IMR-90 (cell line): ENCODE data around the gene HCAR3. TPM values are rescaled to one million over a fixed set of nuclear protein-coding genes. Genes with fewer than 3 reads are reported as not detected.

ENCODE experiments used
- ATAC-seq: fragments of 200-7000 bp; cut with Tn5 transposase; 2 replicates; pipeline ENCODE4 v1.9.1; 2020; ENCODE audit warnings: low read depth, mild to moderate bottlenecking, moderate library complexity
- BruUV-seq: library from RNA; stranded (reverse); fragments of 400-500 nt; replicated peaks from 2 replicates; lab custom pipeline; 2021; lab: Mats Ljungman, UMichigan
- CTCF ChIA-PET: fragments of 300-600 bp; formaldehyde crosslinking; extraction: SDS; loops from one replicate; lab custom pipeline; 2021; ENCODE audit warnings: antibody characterized with exemption; lab: Yijun Ruan, JAX
- POLR2A ChIA-PET: fragments of 300-600 bp; sonication (Branson Sonifier 250); formaldehyde crosslinking; loops from one replicate; lab custom pipeline; 2022; ENCODE audit warnings: antibody characterized with exemption; ENCODE audit not compliant: unreplicated experiment; lab: Charles Lee
- DNase-seq: peaks from one replicate; pipeline ENCODE4 v3.0.0; 2013
- H2AFZ ChIP-seq: replicated peaks from 2 replicates; pipeline ENCODE3; 2013; ENCODE audit warnings: low read length, mild to moderate bottlenecking; ENCODE audit not compliant: poor library complexity
- H2AK5ac ChIP-seq: 2 replicates; pipeline ENCODE4 v1.6.1; 2013; ENCODE audit warnings: low read depth, low read length, inconsistent platforms
- H2AK9ac ChIP-seq: replicated peaks from 2 replicates; pipeline ENCODE3; 2013; ENCODE audit warnings: mild to moderate bottlenecking, low read depth, low read length, moderate library complexity; ENCODE audit not compliant: poor library complexity
- H2BK120ac ChIP-seq: 2 replicates; pipeline ENCODE4 v1.6.1; 2013; ENCODE audit warnings: low read depth, low read length, inconsistent platforms
- H2BK15ac ChIP-seq: 3 replicates; pipeline ENCODE4 v1.6.1; 2013; ENCODE audit warnings: low read depth, low read length, inconsistent platforms
- H2BK20ac ChIP-seq: 2 replicates; pipeline ENCODE4 v1.6.1; 2013; ENCODE audit warnings: low read depth, mild to moderate bottlenecking, inconsistent platforms, low read length, moderate library complexity
- H2BK5ac ChIP-seq: 2 replicates; pipeline ENCODE4 v1.6.1; 2013; ENCODE audit warnings: mild to moderate bottlenecking, low read depth, low read length, inconsistent platforms; ENCODE audit not compliant: poor library complexity, severe bottlenecking
- H3K14ac ChIP-seq: replicated peaks from 2 replicates; pipeline ENCODE4 v1.6.1; 2013; ENCODE audit warnings: low read depth, low read length, inconsistent platforms
- H3K18ac ChIP-seq: 2 replicates; pipeline ENCODE4 v1.6.1; 2013; ENCODE audit warnings: low read depth, low read length, control low read depth
- H3K23ac ChIP-seq: 2 replicates; pipeline ENCODE4 v1.6.1; 2013; ENCODE audit warnings: low read depth, low read length, inconsistent platforms
- H3K27ac ChIP-seq: 2 replicates; pipeline ENCODE4 v1.5.1; 2013; ENCODE audit warnings: mild to moderate bottlenecking, control low read depth, low read length; ENCODE audit not compliant: insufficient read depth
- H3K27me3 ChIP-seq: 2 replicates; pipeline ENCODE4 v1.6.1; 2013; ENCODE audit warnings: low read length; ENCODE audit not compliant: control insufficient read depth, insufficient read depth
- H3K36me3 ChIP-seq: 2 replicates; pipeline ENCODE4 v1.6.1; 2013; ENCODE audit warnings: low read length, mixed read lengths; ENCODE audit not compliant: control insufficient read depth, insufficient read depth
- H3K4ac ChIP-seq: 2 replicates; pipeline ENCODE4 v1.6.1; 2013; ENCODE audit warnings: low read depth, low read length, inconsistent platforms
- H3K4me1 ChIP-seq: 2 replicates; pipeline ENCODE4 v1.6.1; 2013; ENCODE audit warnings: low read length, mixed read lengths; ENCODE audit not compliant: control insufficient read depth, insufficient read depth
- H3K4me2 ChIP-seq: 2 replicates; pipeline ENCODE4 v1.6.1; 2013; ENCODE audit warnings: low read depth, mild to moderate bottlenecking, control low read depth, low read length, moderate library complexity
- H3K4me3 ChIP-seq: 2 replicates; pipeline ENCODE4 v1.5.1; 2013; ENCODE audit warnings: low read depth, mild to moderate bottlenecking, control low read depth, low read length, moderate library complexity; ENCODE audit not compliant: insufficient read depth
- H3K56ac ChIP-seq: 2 replicates; pipeline ENCODE4 v1.6.1; 2013; ENCODE audit warnings: low read length, inconsistent platforms; ENCODE audit not compliant: insufficient read depth; ENCODE audit errors: extremely low read depth
- H3K79me1 ChIP-seq, 2 experiments: 2 replicates each; pipeline ENCODE4 v1.6.1; 2013; ENCODE audit warnings: low read length in 2 of 2, inconsistent platforms in 1 of 2, low read depth in 1 of 2
- H3K9ac ChIP-seq: 2 replicates; pipeline ENCODE4 v1.6.1; 2013; ENCODE audit warnings: low read depth, low read length, control low read depth
- H3K9me1 ChIP-seq: 2 replicates; pipeline ENCODE4 v1.6.1; 2013; ENCODE audit warnings: low read length, inconsistent platforms; ENCODE audit not compliant: insufficient read depth
- H3K9me3 ChIP-seq: 2 replicates; pipeline ENCODE4 v1.6.1; 2013; ENCODE audit warnings: low read length; ENCODE audit not compliant: control insufficient read depth, insufficient read depth
- H4K20me1 ChIP-seq: 2 replicates; pipeline ENCODE4 v1.6.1; 2013; ENCODE audit warnings: low read length, inconsistent platforms; ENCODE audit not compliant: insufficient read depth
- H4K5ac ChIP-seq: 2 replicates; pipeline ENCODE4 v1.6.1; 2013; ENCODE audit warnings: mild to moderate bottlenecking, low read depth, low read length, control low read depth
- H4K8ac ChIP-seq, 2 experiments: 2 replicates each; pipeline ENCODE4 v1.6.1; 2013; ENCODE audit warnings: low read depth in 2 of 2, low read length in 2 of 2, control low read depth in 1 of 2, inconsistent platforms in 1 of 2
- H4K91ac ChIP-seq: 2 replicates; pipeline ENCODE4 v1.6.1; 2013; ENCODE audit warnings: low read depth, low read length, inconsistent platforms; ENCODE audit not compliant: insufficient read depth
- BHLHE40 ChIP-seq: fragments of 150-350 bp; IDR thresholded peaks from 2 replicates; pipeline ENCODE4 v1.6.1; 2016; ENCODE audit warnings: mild to moderate bottlenecking, low read depth, low read length
- CEBPB ChIP-seq: IDR thresholded peaks from 2 replicates; pipeline ENCODE4 v1.6.1; 2012; ENCODE audit warnings: low read depth, low read length, improper control_type of control experiment
- CHD1 ChIP-seq: IDR thresholded peaks from 2 replicates; pipeline ENCODE4 v1.6.1; 2012; ENCODE audit warnings: low read depth, low read length, improper control_type of control experiment
- FOS ChIP-seq: fragments of 150-350 bp; IDR thresholded peaks from 2 replicates; pipeline ENCODE4 v1.6.1; 2016; ENCODE audit warnings: low read depth, low read length
- MAZ ChIP-seq: IDR thresholded peaks from 2 replicates; pipeline ENCODE4 v1.6.1; 2012; ENCODE audit warnings: low read depth, mild to moderate bottlenecking, low read length, improper control_type of control experiment, moderate library complexity, borderline replicate concordance
- MXI1 ChIP-seq: IDR thresholded peaks from 2 replicates; pipeline ENCODE4 v1.6.1; 2012; ENCODE audit warnings: low read depth, mild to moderate bottlenecking, low read length, moderate library complexity, borderline replicate concordance
- POLR2A ChIP-seq: IDR thresholded peaks from 2 replicates; pipeline ENCODE4 v1.6.1; 2012; ENCODE audit warnings: mild to moderate bottlenecking, low read depth, low read length
- RAD21 ChIP-seq: IDR thresholded peaks from 2 replicates; pipeline ENCODE4 v1.6.1; 2012; ENCODE audit warnings: low read length, improper control_type of control experiment
- RCOR1 ChIP-seq: IDR thresholded peaks from 2 replicates; pipeline ENCODE4 v1.6.1; 2012; ENCODE audit warnings: mild to moderate bottlenecking, low read length, improper control_type of control experiment; ENCODE audit not compliant: insufficient replicate concordance
- SMC3 ChIP-seq: fragments of 150-350 bp; IDR thresholded peaks from 2 replicates; pipeline ENCODE4 v1.6.1; 2016; ENCODE audit warnings: low read depth, mild to moderate bottlenecking, antibody characterized with exemption, low read length, moderate library complexity
- WGBS, 2 experiments: methylation state at CpG; one replicate each; pipeline versions ENCODE4 v1.1.5 to v1.1.7; 2013; ENCODE audit warnings: missing lambda C conversion rate in 2 of 2; ENCODE audit not compliant: insufficient read length in 1 of 2; ENCODE audit errors: extremely low coverage in 2 of 2; 5-methylcytosine and 5-hydroxymethylcytosine counted together
- dilution Hi-C: fragments of 300-500 bp; cut with HindIII; formaldehyde crosslinking; loops from one replicate; pipeline ENCODE4 v1.14.3; 2018; ENCODE audit warnings: low sequenced_read_pairs; ENCODE audit not compliant: unreplicated experiment
- in situ Hi-C: fragments of 300-500 bp; cut with MboI; formaldehyde crosslinking; loops from 3 replicates; pipeline ENCODE4 v1.14.3; 2019; ENCODE audit warnings: low sequenced_read_pairs, inconsistent platforms, mixed read lengths
- intact Hi-C: fragments of 100-400 bp; cut with micrococcal nuclease; formaldehyde crosslinking; loops from 2 replicates; pipeline ENCODE4 v1.10.0; 2022
- polyA plus RNA-seq, 3 experiments: library from polyadenylated mRNA; depleted of rRNA; stranded (reverse); fragments of >200 nt; gene quantifications; 2 replicates each; pipeline ENCODE4 v1.2.3, GENCODE V29; 2012; ENCODE audit warnings: low replicate concordance in 1 of 3
- total RNA-seq: library from RNA; depleted of rRNA; stranded (reverse); fragments of >200 nt; gene quantifications from 2 replicates; pipeline ENCODE4 v1.2.3, GENCODE V29; 2012
- TF ChIP-seq, protein P1 (sequence below): fragments of 150-350 bp; IDR thresholded peaks from 2 replicates; pipeline ENCODE4 v1.6.1; 2017; ENCODE audit warnings: mild to moderate bottlenecking, antibody characterized with exemption, low read length, low read depth

The HCAR3 gene
- total and polyA plus RNA-seq, 2 of the 4 experiments (the other 2 are of a cell fraction), result not detected

DNA sequence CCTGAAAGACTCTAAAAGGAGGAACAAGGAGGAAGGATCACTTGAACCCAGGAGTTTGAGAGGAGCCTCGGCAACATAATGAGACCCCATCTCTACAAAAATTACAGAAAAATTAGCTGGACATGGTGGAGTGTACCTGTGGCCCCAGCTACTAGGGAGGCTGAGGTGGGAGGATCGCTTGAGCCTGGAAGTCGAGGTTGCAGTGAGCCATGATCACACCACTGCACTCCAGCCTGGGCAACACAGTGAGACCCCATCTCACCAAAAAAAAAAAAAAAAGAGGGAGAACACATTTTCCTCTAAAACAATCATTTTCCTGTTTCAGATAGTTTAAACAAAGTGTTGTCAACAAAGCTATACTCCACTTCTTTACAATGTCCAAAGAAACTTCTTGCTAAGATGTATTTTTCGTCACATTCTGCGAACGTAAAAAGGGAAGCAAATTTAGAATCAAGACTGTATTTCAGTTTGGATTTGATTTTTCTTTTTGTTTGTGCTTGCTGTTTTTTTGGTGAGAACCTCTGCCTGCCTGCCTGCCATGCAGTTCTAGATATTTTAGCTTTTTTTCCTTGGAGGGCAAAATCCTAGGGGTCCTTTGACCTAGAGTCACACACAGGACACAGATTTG, 9.0 kb upstream of the HCAR3 start:
- ATAC-seq, result no peak
- no peak overlapping the region for H3K14ac ChIP-seq
- H2BK15ac ChIP-seq, result no peak overlapping the region
- peaks cover 25% of the 10 kb centered on the region for H3K27me3 ChIP-seq
- dilution Hi-C loops, result no loop called here
- TF ChIP-seq, protein P1, sequence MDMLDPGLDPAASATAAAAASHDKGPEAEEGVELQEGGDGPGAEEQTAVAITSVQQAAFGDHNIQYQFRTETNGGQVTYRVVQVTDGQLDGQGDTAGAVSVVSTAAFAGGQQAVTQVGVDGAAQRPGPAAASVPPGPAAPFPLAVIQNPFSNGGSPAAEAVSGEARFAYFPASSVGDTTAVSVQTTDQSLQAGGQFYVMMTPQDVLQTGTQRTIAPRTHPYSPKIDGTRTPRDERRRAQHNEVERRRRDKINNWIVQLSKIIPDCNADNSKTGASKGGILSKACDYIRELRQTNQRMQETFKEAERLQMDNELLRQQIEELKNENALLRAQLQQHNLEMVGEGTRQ, result no peak
- no peak for TF ChIP-seq MAZ
- TF ChIP-seq BHLHE40, result no peak
- TF ChIP-seq CEBPB, result no peak
- TF ChIP-seq MXI1, result no peak
- TF ChIP-seq POLR2A, result no peak
- no peak for TF ChIP-seq RCOR1
- no peak for TF ChIP-seq FOS
- TF ChIP-seq CHD1, result no peak
- no peak for TF ChIP-seq SMC3
- no peak for TF ChIP-seq RAD21
- intact Hi-C loops, result no loop called here
- H2AFZ ChIP-seq, result no peak overlapping the region
- DNase-seq, result no peak
- H3K4me2 ChIP-seq, result no peak overlapping the region
- H2BK5ac ChIP-seq, result no peak overlapping the region
- H3K79me1 ChIP-seq, result no peaks in the 10 kb centered on the region
- in situ Hi-C loops, result no loop called here
- no peak overlapping the region for H3K27ac ChIP-seq
- no peak overlapping the region for H2AK9ac ChIP-seq
- no peaks in the 10 kb centered on the region for H3K36me3 ChIP-seq
- H2AK5ac ChIP-seq, result no peak overlapping the region
- H3K18ac ChIP-seq, result no peak overlapping the region
- H3K4ac ChIP-seq, result no peak overlapping the region
- no peak overlapping the region for H3K4me3 ChIP-seq
- H3K9me3 ChIP-seq, result no peaks in the 10 kb centered on the region
- ChIA-PET POLR2A (no interaction called here), CTCF (no interaction called here)
- H2BK120ac ChIP-seq, result no peak overlapping the region
- no peak overlapping the region for H4K5ac ChIP-seq
- no CpG with 5 or more reads among the region's 6 CpGs for WGBS, 2 experiments
- H3K23ac ChIP-seq, result no peak overlapping the region
- H4K8ac ChIP-seq, result no peak overlapping the region
- H4K91ac ChIP-seq, result no peak overlapping the region
- no peaks in the 10 kb centered on the region for H3K9me1 ChIP-seq
- no peaks in the 10 kb centered on the region for H4K20me1 ChIP-seq
- H3K4me1 ChIP-seq, result no peaks in the 10 kb centered on the region
- H3K56ac ChIP-seq, result no peak overlapping the region
- H3K9ac ChIP-seq, result no peak overlapping the region
- BruUV-seq, result no TSS peak
- H2BK20ac ChIP-seq, result no peak overlapping the region
